ENCODE data around the gene BRD4. TPM values are rescaled to one million over a fixed set of nuclear protein-coding genes. Genes with fewer than 3 reads are reported as not detected.

The BRD4 gene
- polyA plus RNA-seq, 3 donors = 3.7 to 19.2 (median 4.2) TPM

GRCh38 chr19:15197942-15198341, 134.4 kb downstream of the BRD4 start:
- no peak overlapping the region for H3K4me2 ChIP-seq (replicated peaks; ENCODE audit: extremely low read depth, low read length, poor library complexity, severe bottlenecking)
- no peak for DNase-seq
- WGBS (ENCODE audit: insufficient coverage) = 30% methylated on average over 7 of the region's 8 CpGs
- no peak overlapping the region for H3K9ac ChIP-seq (ENCODE audit: insufficient read depth, low read length, poor library complexity, severe bottlenecking)
- intact Hi-C loops (cut with micrococcal nuclease) = loop anchor here (5.0 kb wide), 1 partner anchor 34 kb away; the partner anchor contains the start of gene EPHX3 (in 2 of the 2)
- peaks cover 31 to 72% of the 10 kb centered on the region in 2 donors for H3K27me3 ChIP-seq (ENCODE audit: control insufficient read depth in 2 of 2, insufficient read depth in 2 of 2, low read length in 2 of 2)
- TF ChIP-seq, protein P1, sequence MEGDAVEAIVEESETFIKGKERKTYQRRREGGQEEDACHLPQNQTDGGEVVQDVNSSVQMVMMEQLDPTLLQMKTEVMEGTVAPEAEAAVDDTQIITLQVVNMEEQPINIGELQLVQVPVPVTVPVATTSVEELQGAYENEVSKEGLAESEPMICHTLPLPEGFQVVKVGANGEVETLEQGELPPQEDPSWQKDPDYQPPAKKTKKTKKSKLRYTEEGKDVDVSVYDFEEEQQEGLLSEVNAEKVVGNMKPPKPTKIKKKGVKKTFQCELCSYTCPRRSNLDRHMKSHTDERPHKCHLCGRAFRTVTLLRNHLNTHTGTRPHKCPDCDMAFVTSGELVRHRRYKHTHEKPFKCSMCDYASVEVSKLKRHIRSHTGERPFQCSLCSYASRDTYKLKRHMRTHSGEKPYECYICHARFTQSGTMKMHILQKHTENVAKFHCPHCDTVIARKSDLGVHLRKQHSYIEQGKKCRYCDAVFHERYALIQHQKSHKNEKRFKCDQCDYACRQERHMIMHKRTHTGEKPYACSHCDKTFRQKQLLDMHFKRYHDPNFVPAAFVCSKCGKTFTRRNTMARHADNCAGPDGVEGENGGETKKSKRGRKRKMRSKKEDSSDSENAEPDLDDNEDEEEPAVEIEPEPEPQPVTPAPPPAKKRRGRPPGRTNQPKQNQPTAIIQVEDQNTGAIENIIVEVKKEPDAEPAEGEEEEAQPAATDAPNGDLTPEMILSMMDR (IDR thresholded peaks at IDR 0.05) = no peak
- H3K9me3 ChIP-seq (replicated peaks in 1 of 2; ENCODE audit: control insufficient read depth in 1 of 2, insufficient read depth in 1 of 2, low read length in 2 of 2) = peaks cover 0 to 9% of the 10 kb centered on the region in 2 donors
- no peaks in the 10 kb centered on the region for H3K79me2 ChIP-seq (ENCODE audit: insufficient read depth, low read length)
- peaks cover 26 to 41% of the 10 kb centered on the region in 2 donors for H3K4me1 ChIP-seq (ENCODE audit: control insufficient read depth in 1 of 2, insufficient read depth in 2 of 2, low read length in 2 of 2)
- Mint-ChIP-seq H3K9me3 (peaks cover 0 to 21% (median 15%) of the 10 kb centered on the region in 7 donors), H3K4me3 (peak overlapping the region in 1 of 2 donors; percentile 87), H3K4me1 (peaks cover 36% of the 10 kb centered on the region), H3K27me3 (ENCODE audit: low read depth in 3 of 3) (peaks cover 70 to 83% (median 79%) of the 10 kb centered on the region in 3 donors), H3K36me3 (peaks cover 9 to 22% of the 10 kb centered on the region in 2 donors), H3K27ac (peak overlapping the region in 2 of 7 donors; percentile 51 to 52)
- no peak overlapping the region for H3K4me3 ChIP-seq (replicated peaks in 1 of 3; ENCODE audit: low read depth in 2 of 3, low read length in 3 of 3)
- H3K27ac ChIP-seq (ENCODE audit: low read depth in 1 of 2, low read length in 2 of 2) = no peak overlapping the region
- H3K36me3 ChIP-seq (replicated peaks in 1 of 2; ENCODE audit: control insufficient read depth in 1 of 2, insufficient read depth in 2 of 2, low read length in 2 of 2) = no peaks in the 10 kb centered on the region
- no peak overlapping the region for H2AFZ ChIP-seq (ENCODE audit: insufficient read depth, low read depth, low read length, poor library complexity, severe bottlenecking)
- no peaks in the 10 kb centered on the region for H4K20me1 ChIP-seq (ENCODE audit: insufficient read depth, low read length)

- peaks cover 31 to 68% of the 10 kb centered on the region in 2 donors for H3K27me3 ChIP-seq (ENCODE audit: control insufficient read depth in 2 of 2, insufficient read depth in 2 of 2, low read length in 2 of 2)
- no peaks in the 10 kb centered on the region for H3K79me2 ChIP-seq (ENCODE audit: insufficient read depth, low read length)
- peak overlapping the region in 1 of 7 donors; percentile 52 for H3K27ac Mint-ChIP-seq
- peaks cover 0 to 21% (median 15%) of the 10 kb centered on the region in 7 donors for H3K9me3 Mint-ChIP-seq
- no peak overlapping the region for H3K27ac ChIP-seq (ENCODE audit: low read depth in 1 of 2, low read length in 2 of 2)
- H3K9me3 ChIP-seq (replicated peaks in 1 of 2; ENCODE audit: control insufficient read depth in 1 of 2, insufficient read depth in 1 of 2, low read length in 2 of 2) = peaks cover 0 to 9% of the 10 kb centered on the region in 2 donors
- TF ChIP-seq, protein P1 (IDR thresholded peaks at IDR 0.05) = no peak
- H2AFZ ChIP-seq (ENCODE audit: insufficient read depth, low read depth, low read length, poor library complexity, severe bottlenecking) = no peak overlapping the region
- H3K9ac ChIP-seq (ENCODE audit: insufficient read depth, low read length, poor library complexity, severe bottlenecking) = no peak overlapping the region
- H4K20me1 ChIP-seq (ENCODE audit: insufficient read depth, low read length) = no peaks in the 10 kb centered on the region
- no peaks in the 10 kb centered on the region for H3K36me3 ChIP-seq (replicated peaks in 1 of 2; ENCODE audit: control insufficient read depth in 1 of 2, insufficient read depth in 2 of 2, low read length in 2 of 2)
- intact Hi-C loops (cut with micrococcal nuclease) = loop anchor here (5.0 kb wide), 1 partner anchor 35 kb away; the partner anchor contains the start of gene EPHX3 (in 2 of the 2)
- peaks cover 9 to 19% of the 10 kb centered on the region in 2 donors for H3K36me3 Mint-ChIP-seq
- peak; percentile 25 to 53 (median 38) for DNase-seq
- peaks cover 70 to 80% (median 79%) of the 10 kb centered on the region in 3 donors for H3K27me3 Mint-ChIP-seq (ENCODE audit: low read depth in 3 of 3)
- peaks cover 26 to 41% of the 10 kb centered on the region in 2 donors for H3K4me1 ChIP-seq (ENCODE audit: control insufficient read depth in 1 of 2, insufficient read depth in 2 of 2, low read length in 2 of 2)
- no peak overlapping the region for H3K4me2 ChIP-seq (replicated peaks; ENCODE audit: extremely low read depth, low read length, poor library complexity, severe bottlenecking)
- peaks cover 36% of the 10 kb centered on the region for H3K4me1 Mint-ChIP-seq
- WGBS (ENCODE audit: insufficient coverage) = 0% methylated on average over 3 of the region's 14 CpGs
- no peak overlapping the region for H3K4me3 ChIP-seq (replicated peaks in 1 of 3; ENCODE audit: low read depth in 2 of 3, low read length in 3 of 3)
- H3K4me3 Mint-ChIP-seq = peak overlapping the region in 1 of 2 donors; percentile 80
Measured at GRCh38 chr19:15197275-15197941, 134.9 kb downstream of the BRD4 start.
